NCI-H510A treated with DMSO at 0.1 percent for 48 hours (cell line): ENCODE data around the gene CFAP52.
A peak's percentile ranks its signal among the peaks of the same experiment; 100 is the strongest.
"Not testable (repeated sequence)": the region's sequence is repeated elsewhere in the genome, so short reads cannot be mapped to it uniquely, and the experiment has no call there.

Experiments used
- DNase-seq: peaks from one replicate; lab custom pipeline; 2025; lab: John Stamatoyannopoulos, UW

Gene CFAP52, protein sequence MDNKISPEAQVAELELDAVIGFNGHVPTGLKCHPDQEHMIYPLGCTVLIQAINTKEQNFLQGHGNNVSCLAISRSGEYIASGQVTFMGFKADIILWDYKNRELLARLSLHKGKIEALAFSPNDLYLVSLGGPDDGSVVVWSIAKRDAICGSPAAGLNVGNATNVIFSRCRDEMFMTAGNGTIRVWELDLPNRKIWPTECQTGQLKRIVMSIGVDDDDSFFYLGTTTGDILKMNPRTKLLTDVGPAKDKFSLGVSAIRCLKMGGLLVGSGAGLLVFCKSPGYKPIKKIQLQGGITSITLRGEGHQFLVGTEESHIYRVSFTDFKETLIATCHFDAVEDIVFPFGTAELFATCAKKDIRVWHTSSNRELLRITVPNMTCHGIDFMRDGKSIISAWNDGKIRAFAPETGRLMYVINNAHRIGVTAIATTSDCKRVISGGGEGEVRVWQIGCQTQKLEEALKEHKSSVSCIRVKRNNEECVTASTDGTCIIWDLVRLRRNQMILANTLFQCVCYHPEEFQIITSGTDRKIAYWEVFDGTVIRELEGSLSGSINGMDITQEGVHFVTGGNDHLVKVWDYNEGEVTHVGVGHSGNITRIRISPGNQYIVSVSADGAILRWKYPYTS

DNA sequence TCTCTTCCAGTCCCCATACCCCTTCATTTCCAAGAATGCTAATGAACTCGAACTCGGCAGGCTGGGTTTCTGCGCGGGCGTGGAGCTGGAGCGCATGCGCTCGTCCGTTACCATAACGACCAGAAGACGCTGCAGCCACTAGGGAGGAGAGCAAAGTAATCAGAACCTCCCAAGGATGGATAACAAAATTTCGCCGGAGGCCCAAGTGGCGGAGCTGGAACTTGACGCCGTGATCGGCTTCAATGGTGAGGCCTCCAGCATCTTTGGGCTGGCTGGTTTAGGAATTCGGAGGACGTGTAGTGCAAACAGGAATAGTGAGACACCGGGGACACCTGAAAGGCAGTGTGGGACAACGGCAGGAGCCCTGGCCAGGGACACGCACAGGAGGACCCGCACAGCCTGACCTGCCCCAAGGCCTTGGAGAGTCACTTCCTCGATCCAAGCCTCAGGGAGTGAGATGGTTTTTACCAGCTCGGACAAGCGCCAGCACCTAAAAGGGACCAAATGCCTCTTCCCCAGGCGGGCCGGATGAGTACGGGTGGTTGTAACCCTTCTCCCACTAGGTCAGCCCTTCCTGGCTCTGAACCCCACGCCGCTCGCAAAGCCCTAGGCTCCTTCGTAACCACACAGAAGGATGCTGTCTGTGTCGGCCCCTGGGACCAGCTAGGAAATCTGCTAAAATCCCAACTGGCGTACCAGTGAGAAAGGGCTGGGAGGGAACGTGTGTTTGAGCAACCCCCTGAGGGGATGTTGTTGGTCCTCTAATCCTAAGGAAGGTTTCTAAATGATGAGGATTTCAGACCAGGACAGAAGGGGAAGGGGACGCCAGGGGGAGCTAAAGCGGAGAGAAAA is at the start of gene CFAP52:
TSS of gene CFAP52 (plus strand) at position 122 of the 852 bp plus-strand sequence. CDS start at position 176, 54 bp downstream.
- peak; percentile 49 for DNase-seq

DNA sequence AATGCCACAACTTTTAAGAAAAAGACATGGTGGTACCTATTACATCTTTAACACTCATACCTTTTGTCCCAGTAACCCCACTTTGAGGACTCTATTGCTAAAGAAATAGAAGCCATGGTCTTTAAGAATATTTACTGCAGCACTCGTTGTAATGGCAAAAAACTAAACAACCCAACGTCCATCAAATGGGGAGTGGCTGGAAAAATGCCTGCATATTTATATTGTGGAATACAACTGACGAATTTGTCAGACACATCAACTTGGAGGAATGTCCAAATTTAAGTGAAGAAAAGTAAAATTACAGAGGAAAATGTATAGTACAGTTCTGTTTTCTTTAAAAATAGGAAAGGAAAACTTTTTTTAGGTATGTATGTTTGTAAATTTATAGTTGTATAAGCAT is 48.7 kb upstream of the CFAP52 start:
- DNase-seq, result no peak

DNA sequence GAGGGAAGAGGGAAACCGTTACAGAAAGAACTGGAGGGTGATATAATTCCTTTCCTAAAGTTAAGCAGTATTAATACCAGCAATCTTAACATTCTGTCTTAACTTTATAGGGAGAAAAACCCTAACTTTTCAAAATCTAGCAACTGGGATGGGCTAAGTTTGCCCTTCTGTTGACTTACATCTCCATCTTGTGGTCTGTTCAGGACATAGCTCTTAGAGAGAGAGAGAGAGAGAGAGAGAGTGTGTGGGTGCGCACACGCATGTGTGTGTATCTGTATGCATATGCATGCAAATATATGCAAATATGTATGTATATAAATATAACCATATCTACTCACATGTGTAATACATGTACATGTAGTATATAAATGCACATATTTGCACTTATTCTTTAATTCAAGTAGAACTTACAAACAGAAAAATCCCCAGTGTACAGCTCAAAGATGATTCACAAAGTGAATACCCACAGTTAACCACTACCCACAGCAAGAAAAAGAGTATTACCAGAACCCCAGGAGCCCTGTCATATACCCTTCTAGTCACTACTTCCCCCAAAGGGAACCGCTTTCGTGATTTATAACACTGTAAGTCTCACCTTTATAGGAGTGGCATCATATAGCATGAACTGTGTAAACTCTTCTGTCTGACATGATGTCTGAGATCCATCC is 47.3 kb upstream of the CFAP52 start:
- no peak for DNase-seq

DNA sequence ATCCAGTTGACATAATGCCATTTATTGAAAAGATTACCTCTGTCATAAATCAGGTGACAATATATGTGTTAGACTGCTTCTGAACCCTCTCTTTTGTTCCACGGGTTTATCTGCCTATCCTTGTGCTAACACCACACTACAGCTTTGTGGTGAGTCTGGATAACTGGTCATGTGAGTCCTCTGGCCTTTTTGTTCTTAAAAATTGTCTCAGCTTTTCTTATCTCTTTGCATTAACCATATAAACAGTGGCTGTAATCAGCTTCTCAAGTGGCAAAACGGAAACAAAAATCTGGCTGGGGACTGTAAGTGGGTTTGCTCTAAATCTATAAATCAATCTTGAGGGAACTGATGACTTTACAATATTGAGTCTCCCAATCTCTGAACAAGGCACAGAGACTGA is 45.4 kb upstream of the CFAP52 start:
- DNase-seq, result no peak

DNA sequence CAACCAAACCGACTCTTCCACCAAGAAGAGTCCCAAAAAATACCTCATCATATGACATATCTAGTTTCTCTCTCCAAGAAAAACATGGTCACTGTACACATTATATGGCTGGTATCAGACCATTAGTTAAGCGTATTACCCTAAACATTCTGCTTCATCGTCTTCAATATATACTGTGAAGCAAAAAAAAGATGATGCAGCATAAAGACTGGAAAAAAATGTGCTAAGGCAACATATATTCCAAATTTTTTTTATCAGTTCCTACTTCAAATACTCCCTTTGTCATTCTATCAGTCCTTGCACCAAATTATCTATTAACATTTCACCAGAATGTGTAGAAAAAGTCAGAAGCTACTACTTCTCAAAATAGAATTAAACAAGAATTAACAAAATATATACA is 43.7 kb upstream of the CFAP52 start:
- DNase-seq, result no peak

DNA sequence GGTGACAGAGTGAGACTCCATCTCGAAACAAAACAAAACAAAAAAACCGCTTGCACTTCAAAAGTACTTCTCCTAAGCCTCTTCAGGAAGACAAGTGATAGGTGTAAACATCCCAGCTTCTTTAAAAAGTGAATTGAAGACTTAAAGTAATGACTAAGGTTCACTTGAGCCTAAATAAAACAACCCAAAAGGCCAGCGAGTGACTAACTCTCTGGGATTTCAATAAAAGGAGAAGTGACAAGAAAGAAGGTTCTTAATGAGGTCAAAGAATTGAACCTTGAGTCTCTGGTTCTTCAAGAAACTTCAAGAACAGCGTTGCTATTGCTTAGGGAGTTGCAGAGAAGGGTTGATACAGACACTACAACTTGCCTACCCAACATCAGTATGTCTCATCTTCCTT is 43.0 kb upstream of the CFAP52 start:
- DNase-seq, result no peak

DNA sequence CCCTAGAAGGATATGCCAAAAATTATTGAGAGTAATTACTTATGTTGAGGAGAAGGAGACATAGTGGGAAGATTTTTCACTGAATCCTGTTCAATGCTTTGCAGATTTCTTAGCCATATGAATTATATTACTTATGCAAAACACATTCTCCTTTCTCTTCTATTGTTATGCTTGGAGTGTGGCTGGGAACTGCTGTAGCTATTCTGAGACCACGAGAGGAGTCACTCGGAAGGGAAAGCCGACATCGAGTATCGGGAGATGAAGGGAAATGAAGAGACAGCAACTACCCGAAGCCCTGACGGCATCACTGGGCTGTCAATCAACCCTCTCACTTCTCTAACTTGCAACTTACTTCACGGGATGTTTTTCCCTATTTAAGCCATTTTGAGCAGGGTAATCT is 40.4 kb upstream of the CFAP52 start:
- no peak for DNase-seq

DNA sequence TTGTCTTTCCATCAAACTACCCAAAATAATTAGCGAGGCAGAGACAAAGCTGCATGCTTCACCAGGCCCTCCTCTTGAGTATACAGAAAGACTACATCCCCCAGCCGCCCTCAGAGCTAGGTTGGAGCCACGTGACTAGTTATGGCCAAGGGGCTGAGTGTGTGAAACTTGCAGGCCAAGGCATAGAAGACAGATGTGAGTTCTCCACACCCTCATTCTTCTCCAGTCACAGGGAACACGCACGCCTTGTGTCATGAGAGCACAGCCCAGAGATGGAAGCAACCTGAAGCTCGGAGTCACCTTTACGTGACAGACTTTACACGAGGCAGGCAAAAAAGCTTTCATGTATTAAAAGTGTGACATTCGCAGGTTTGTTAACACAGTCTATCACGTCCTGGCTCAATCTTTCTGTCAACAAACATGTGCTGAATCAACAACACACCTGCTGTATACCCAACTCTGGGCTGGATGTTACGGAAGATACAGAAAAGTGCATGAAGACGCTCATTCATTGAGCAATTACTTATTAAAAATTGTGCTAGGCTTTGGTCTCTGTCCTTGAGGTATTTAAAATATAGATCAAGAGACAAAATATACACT is 39.2 kb upstream of the CFAP52 start:
- DNase-seq, result no peak

DNA sequence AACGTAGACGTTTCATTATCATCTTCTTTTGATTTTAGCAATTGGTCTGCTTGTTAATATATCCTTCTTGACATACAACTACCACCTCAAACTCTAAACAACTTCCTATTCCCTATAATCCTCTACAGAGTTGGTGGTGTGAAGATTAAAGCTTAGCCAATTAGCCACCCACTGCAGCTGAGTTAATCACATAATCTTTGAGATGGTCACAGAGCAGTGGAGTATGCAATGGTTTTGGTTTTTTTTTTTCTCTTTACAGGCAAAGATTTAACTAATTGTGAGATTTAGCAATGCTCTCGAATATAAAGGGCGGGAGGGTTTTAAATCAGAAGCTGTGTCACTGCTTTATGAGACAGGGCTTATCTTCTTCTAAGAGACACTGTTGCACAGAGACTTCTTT is 37.8 kb upstream of the CFAP52 start:
- DNase-seq, result no peak

DNA sequence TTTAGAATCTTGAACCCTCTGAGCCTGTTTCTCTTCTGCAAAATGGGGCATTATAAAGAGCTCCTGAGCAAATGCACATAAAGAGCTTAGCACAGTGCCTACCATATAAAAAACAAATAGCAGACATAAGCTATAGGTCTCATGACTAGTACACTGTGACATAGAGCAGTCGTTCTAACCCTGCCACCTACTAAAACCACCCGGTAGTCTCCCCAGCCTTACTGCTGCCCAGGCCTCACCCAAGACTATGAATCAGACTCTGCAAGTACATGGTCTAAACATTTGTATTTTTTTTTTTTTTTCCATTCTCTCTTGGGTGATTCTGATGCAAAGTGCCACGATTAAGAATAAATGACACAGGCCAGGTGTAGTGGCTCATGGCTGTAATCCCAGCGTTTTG is 34.7 kb upstream of the CFAP52 start:
- no peak for DNase-seq

DNA sequence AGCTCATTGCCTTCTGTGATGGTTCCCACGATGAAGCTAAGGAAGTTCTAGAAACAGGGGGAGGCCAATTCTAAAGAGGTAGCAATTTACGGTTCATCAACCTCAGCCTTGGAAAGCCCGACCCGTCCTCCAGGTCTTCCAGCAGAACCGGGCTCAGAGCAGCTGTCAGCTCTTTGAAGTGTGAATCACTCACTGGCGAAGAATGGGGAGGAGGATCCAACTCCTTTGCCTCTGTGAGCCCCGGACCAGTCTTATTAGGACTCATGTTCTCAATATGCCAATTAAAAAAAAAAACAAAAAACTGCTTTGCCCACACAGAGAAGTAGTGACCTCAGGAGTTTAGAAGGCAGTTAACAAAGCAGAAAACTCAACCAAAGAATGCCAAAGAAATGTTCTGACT is 32.2 kb upstream of the CFAP52 start:
- no peak for DNase-seq

DNA sequence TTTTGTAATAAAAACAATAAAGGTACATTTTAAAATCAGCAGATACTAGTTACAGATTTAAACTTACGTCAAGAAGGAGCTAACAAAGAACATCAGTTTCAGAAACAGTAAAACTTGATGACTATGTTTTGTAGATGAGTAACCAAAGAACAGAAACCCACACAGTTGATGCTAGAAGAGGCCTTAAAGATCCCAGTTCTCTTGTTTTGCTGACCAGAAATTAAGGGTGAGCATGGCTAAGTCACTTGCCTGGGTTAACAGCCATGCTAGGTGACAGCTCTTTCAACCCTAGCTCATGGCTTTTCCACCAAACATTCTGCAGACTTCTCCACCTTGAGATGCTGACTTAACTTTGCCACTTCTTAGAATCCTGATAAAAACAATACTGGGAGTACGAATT is 27.2 kb upstream of the CFAP52 start:
- no peak for DNase-seq

DNA sequence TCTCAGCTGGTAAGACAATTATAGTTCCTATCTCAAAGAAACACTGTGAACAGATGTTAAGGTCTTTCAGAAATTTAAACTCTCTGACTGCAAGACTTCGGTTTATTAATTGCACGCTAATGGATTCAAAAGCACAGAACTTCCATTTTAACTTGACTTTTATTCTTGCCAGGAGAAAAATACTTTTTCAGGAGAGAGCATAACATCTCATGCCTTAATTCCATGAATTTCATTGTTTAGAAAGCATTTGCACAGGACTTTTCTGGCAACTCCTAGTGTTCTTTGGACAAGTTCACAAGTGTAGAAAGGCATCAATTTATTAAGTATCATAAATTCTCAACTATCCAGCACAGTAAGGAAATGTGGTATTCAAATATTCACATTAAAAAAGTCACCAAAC is 23.3 kb upstream of the CFAP52 start:
- DNase-seq, result no peak

DNA sequence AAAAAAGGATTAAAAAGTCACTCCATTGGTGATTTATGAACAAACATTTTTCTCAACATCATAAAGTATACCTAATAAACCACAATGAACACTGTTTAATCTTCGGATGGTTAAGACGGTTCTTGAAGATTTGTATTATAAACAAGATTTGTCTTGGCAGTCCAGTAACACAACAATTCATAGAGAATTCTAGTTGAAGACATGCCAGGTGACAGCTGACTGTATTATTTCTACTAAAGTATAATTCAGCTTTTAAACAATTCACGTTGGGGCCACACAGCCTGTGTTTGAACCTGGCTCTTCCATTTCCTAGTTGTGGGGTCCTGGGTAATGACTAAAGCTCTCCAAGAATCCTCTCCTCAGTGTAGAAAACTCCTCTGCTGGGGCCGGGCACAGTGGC is 22.8 kb upstream of the CFAP52 start:
- DNase-seq, result no peak

DNA sequence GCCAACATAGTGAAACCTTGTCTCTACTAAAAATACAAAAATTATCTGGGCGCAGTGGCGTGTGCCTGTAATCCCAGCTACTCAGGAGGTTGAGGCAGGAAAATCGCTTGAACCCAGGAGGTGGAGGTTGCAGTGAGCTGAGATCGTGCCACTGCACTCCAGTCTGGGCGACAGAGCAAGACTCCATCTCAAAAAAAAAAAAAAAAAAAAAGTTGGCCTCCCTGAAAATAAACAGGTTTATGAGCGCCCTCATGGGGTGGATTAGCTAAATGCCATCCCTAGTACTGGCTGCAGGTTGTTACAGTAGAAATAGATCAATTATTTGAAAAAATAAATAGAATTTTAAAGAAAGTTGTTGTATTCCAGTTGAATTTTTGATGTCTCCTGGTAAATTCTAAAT is 21.7 kb upstream of the CFAP52 start:
- DNase-seq, result peak; percentile 5

DNA sequence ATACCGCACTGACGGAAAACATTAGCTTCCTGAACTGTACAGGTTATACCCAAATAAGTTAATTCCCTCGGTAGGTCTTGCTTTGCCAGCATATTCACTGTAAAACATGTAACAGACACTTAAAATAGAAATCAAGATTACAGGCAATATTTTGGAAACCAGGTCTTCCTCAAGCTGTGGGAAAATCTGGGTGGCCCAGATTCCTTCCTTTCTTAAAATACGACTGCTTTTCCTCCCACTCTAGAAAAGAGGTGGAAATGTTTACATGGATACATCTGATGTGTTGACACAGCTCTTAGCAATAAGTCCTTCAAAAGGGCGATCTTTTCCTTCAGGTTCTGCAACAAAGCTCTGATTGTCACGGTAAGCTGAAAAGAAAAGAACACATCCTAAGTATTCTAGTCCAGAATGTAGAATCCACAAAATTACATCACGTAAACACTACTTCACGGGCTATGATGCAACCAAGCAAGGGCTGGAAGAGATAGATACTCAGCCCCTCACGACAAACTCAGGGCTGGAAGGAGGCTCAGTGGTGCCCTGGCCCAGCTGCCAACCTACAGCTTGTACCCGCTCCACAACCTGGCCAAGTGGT is 19.2 kb upstream of the CFAP52 start:
- peak; percentile 10 for DNase-seq

DNA sequence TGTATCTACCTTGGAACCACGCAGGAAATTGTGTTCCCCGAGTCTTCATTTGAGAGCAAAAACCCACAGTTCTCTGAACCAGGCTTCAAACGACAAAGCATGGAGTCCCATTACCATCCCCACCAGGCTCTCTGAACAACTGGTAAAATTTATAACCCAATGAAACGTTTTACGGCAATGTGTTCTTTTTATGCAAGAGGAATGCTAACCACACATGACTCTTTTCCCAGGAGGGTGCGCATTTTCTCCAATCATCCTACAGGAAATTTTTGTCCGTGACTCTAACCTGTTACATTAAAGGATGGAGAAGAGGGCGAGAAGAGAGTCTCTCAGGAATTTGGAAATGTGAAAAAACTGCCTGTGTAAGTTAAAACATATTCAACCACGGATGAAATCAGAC is 18.6 kb upstream of the CFAP52 start:
- DNase-seq, result no peak

DNA sequence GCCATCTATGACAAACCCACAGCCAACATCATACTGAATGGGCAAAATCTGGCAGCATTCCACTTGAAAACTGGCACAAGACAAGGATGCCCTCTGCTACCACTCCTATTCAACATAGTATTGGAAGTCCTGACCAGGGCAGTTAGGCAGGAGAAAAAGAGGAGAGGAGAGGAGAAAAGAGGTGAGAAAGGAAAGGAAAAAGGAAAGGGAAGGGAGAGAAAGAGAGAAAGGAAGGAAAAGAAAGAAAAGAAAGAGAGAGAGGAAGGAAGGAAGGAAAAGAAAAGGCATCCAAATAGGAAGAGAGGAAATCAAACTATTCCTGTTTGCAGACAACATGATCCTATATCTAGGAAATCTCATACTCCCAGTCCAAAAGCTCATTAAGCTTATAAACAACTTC is 12.3 kb upstream of the CFAP52 start:
- no peak for DNase-seq

DNA sequence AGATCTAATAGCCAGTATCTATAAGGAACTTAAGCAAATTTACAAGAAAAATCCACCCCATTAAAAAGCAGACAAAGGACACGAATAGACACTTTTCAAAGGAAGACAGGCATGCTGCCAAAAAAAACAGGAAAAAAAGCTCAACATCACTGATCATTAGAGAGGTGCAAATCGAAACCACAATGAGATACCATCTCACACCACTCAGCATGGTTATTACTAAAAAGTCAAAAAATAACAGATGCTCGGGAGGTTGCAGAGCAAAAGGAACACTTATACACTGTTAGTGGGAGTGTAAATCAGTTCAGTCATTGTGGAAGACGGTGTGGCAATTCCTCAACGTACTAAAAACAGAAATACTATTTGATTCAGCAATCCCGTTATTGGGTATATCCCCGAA is 10.4 kb upstream of the CFAP52 start:
- DNase-seq, result no peak

DNA sequence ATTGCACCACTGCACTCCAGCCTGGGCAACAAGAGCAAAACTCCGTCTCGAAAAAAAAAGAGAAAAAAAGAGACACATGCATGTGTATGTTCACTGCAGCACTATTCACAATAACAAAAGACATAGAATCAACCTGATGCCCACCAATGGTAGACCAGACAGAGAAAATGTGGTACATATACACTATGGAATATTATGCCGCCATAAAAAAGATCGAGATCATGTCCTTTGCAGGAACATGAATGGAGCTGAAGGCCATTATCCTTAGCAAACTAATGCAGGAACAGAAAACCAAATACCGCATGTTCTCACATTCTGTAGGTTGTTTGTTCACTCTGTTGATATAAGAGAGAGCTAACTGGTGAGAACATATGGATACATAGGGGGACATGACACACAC is 9.7 kb upstream of the CFAP52 start:
- not testable (repeated sequence) for DNase-seq

DNA sequence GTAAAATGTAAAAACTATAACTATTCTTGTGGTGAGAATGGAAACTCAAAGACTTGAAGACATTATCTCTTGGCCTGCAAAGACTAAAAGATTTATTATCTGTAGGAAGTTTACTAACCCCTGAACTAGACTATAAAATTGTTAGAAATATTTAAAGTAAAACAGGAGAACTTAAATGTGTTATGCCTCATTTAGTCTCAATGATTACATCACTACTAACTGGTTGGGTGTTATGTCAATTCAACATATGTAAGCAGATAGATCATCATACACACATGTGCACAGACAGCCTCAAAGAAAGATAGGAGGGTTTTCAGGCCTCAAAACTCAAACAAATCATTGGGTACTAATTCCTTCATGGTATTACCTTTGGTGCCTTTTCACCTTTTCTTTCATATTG is 8.4 kb upstream of the CFAP52 start:
- DNase-seq, result no peak
